ENCODE measurements around the gene CEBPZ.
"Not testable (repeated sequence)": the region's sequence is repeated elsewhere in the genome, so short reads cannot be mapped to it uniquely, and the experiment has no call there.

Gene CEBPZ

GRCh38 chr2:37231241-37232130 is at the start of gene CEBPZ, which contains the start of gene NDUFAF7:
Gene CEBPZ (minus strand): TSS chr2:37231596. CDS start chr2:37231567, 29 bp downstream.
Gene NDUFAF7 (plus strand): TSS chr2:37231658. CDS start chr2:37231706, 48 bp downstream.
- peak; percentile 82 for DNase-seq

GRCh38 chr2:37276291-37276690 is 44.9 kb upstream of the CEBPZ start:
- no peak for DNase-seq

GRCh38 chr2:37274359-37274965 is 43.1 kb upstream of the CEBPZ start:
- no peak for DNase-seq

DNA sequence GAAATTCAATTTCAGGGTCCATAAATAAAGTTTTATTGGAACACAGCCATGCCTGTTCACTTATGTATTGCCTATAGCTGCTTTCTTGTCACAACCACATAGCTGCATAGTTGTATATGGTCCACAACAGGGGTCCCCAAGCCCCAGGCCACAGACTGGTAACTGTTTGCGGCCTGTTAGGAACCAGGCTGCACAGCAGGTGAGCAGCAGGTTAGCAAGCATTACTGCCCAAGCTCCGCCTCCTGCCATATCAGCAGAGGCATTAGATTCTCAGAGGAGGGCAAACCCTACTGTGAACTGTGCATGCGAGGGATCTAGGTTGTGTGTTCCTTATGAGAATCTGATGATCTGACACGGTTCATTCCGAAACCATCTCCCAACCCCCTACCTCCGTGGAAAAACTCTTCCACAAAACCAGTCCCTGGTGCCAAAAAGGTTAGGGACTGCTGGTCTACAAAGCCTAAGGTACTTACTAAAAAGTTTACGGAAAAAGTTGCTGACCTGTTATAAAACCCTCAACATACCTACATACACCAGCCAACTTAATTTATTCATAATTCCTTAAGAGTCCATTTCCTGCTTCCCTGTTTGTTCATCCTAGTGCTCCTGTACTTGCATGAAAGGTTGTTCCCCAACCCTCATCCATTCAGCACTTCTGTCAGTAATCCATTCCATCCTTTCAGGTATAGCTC is 40.1 kb upstream of the CEBPZ start:
- DNase-seq = no peak

DNA sequence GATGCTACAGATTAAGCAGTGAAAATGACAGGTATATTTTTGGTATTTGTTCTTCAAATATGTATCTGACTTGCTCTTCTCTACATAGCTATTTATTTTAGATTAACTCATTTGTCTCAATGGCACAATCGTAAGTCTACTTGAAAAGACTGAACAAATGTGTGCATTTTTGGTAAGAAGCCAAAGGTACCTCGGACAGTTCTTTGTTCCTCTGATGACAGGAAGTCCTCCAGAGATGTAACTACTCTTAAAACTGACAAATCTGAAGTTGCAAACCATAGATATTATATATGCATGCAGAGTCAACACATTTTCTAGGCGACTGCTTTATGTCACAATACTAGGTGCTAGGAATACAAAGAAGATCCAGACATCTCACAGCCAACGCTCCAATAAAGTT is 36.7 kb upstream of the CEBPZ start:
- no peak for DNase-seq

GRCh38 chr2:37267685-37268084 is 36.3 kb upstream of the CEBPZ start:
- no peak for DNase-seq

DNA sequence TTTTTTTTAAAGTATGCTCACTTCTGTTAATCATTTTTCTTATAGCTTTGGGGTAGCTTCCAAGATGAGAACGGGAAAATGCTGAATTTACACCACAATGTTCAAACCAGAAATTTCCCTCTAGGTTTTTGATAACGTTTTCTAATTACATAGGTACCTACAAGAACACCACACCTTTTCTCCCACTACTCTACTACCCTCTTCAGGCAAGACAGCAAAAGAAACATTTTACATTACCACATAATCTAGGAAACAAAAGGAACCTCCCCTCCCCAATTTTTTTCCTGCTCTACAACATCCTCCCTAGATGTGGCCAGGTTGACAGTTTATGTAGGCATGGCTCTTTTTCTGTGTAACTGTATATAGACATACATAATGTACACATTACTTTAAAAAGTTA is 32.4 kb upstream of the CEBPZ start:
- no peak for DNase-seq

- DNase-seq = no peak
These were observed 31.1 kb upstream of the CEBPZ start for GRCh38 chr2:37262522-37262921.

GRCh38 chr2:37250869-37251740 is 19.7 kb upstream of the CEBPZ start:
- no peak for DNase-seq

GRCh38 chr2:37246205-37246604 is 14.8 kb upstream of the CEBPZ start:
- no peak for DNase-seq

GRCh38 chr2:37244755-37245154 is 13.4 kb upstream of the CEBPZ start:
- no peak for DNase-seq

DNA sequence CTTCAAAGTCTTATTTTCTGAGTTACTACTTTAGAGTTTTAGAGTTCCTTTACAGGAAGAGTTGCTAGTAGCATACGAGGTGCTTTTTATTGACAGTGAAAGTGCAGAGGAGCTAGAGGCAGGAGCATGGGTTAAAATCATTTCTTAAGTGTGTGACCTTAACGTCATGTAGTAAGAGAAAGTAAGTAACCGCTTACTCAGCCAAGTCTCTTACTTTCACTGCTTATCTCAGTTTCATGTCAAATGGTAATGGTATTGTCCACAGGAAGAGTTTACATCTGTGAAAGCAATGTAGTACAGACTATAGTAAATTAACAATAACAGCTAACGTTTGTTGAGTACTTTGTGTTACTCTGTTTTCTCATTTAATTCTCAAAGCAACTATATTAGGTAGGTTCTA is 12.6 kb upstream of the CEBPZ start:
- DNase-seq = no peak

DNA sequence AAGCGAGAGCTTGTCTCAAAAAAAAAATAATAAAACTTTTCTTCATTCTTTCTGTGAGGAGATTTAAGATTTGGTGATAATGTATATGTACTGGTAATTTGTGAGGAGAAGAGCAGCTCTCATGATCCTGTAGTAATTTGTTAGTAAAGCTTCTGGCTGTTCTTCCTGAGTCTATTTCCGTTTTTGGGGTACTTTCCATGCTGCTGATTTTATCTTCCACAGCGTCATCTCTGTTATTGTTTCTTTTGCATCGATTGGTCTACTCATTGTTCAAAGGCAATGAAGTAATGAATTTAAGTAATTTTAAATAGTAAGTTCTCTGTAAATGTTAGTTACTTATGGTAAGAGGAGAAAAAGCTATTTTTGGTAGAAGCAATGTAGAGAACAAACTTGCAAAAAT is 12.0 kb upstream of the CEBPZ start:
- DNase-seq = no peak

GRCh38 chr2:37232131-37232933 is 936 bp upstream of the CEBPZ start:
- DNase-seq = no peak

DNA sequence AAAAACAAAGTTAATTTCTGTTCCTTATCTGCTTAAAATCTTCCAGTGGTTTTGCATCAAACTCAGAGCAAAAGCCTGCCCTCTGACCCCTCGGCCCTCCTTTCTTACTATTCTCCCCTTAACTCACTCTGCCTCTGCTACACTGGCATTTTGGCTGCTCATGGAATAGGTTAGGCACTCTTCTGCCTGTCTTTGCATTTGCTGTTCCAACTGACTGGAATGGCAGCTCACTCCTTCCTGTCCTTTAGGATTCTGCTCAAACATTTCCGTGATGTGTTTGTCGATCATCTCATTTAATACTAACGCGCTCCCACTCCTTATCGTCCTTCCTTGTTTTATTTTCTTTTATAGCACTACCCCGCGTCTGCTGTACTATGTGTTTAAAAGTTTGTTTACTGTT is 815 bp downstream of the CEBPZ start:
- no peak for DNase-seq

DNA sequence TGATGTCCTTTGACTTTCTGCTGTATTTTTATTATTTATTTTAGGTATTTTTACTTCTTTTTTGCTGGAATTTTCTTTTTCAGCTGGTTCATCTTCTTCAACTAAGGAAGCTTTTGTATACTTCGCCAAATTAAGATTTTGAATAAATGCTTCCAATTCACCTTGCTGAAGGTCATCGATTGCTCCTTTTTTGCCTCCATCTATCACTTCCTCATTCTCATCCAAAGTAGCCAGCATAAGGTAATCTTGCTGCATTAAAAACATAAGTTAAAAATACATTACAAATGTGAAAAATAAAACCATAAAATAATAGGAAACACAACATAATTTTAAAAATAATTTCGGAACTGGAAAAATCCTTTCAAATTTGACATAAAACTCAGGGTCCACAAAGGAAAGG is 2.6 kb downstream of the CEBPZ start:
- no peak for DNase-seq

GRCh38 chr2:37226863-37227262 is 4.5 kb downstream of the CEBPZ start:
- DNase-seq = no peak

- DNase-seq = not testable (repeated sequence)
These were observed 6.3 kb downstream of the CEBPZ start for GRCh38 chr2:37225129-37225528.

- no peak for DNase-seq
These were observed 7.3 kb downstream of the CEBPZ start for GRCh38 chr2:37224063-37224462.

GRCh38 chr2:37223131-37223530 is 8.3 kb downstream of the CEBPZ start:
- no peak for DNase-seq

DNA sequence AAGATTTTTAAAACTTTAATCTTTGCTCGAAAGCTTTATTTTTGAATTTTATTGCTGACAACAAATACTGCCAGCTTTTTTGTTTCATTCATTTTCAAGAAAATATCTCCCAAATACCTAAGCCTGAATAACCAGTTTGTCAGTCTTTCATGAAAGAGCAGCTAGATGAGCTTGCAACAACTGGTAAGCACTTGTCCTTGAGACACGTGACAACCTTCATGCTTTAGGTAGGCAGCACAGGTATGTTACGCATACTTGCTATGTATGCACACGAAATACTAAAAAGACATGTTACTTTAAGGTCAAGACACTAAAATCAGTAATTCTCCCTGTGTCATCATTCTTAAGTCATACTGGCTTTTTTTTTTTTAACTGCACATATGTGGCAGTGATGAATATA is 12.3 kb downstream of the CEBPZ start:
- DNase-seq = no peak

GRCh38 chr2:37215250-37215649 is 16.1 kb downstream of the CEBPZ start:
- no peak for DNase-seq
